Amniotic epithelial cell (primary cell): ENCODE results near the gene TLCD3A.
"Not testable (repeated sequence)": the region's sequence is repeated elsewhere in the genome, so short reads cannot be mapped to it uniquely, and the experiment has no call there.

Experiments used
- DNase-seq: peaks from one replicate; pipeline ENCODE4 v3.0.0-alpha.2; 2010; ENCODE audit warnings: low read depth

The TLCD3A gene

DNA sequence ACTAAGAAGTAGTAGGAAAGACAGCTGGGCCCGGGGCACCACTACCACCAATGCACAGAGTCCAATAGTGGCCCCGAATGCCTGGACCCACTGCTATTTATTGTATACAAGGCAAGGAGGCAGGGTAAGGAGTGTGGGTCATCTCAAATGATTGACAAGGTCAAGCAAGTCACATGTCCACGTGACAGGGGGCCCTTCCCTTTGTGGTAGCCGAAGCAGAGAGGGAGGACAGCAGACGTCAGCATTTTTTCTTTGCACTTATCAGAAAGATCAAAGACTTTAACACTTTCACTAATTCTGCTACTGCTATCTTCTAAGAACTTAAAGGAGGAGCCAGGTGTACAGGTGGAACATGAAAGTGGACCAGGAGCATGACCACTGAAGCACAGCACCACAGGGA lies 24.3 kb upstream of the TLCD3A start:
- DNase-seq = no peak

DNA sequence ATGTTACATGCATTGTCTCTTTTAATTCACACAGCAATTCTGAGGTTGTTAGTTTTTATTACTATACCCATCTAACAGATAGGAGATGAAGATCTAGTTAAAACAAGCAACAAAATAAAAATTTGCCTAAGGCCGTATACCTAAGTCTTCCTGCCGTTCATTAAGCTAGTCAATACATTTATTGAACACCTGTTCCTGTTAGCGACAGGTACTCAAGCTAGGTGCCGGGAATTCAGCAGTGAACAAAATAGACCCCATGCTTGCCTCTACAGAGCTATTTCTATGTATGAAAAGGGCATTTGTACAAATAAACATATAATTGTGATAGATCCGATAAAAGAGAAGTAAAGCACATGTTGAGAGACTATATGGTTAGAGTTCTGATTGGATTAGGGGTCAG lies 14.3 kb upstream of the TLCD3A start:
- DNase-seq = no peak

DNA sequence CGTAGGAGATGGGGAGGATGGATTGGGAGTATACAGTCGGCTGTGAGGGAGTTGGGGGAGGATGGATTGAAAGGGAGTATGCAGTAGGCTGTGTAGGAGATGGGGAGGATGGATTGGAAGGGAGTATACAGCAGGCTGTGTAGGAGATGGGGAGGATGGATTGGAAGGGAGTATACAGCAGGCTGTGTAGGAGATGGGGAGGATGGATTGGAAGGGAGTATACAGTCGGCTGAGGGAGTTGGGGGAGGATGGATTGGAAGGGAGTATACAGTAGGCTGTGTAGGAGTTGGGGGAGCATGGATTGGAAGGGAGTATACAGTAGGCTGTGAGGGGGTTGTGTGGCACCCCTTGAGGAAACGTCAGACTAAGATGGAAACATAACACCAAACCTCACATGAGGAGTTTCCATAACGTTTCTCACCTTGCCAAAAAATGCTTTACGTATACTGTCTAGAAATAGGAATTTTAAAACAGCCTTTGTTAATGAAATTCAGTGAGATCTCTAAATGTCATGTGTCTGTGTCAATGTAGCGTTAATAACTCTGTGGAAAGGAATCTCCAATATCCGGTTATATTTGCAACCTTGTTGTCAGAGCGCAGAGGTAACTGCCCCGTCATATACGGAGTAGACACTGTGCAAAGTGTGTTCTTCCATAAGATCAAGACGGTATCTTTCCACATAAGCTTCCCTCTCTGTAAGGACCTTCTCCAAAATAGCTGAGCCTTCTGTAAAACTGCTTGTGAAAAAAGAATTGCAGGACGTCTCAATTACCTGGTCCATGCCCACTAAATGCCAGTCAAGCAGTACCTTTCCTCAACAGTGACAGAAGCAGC lies 11.5 kb upstream of the TLCD3A start:
- no peak for DNase-seq

DNA sequence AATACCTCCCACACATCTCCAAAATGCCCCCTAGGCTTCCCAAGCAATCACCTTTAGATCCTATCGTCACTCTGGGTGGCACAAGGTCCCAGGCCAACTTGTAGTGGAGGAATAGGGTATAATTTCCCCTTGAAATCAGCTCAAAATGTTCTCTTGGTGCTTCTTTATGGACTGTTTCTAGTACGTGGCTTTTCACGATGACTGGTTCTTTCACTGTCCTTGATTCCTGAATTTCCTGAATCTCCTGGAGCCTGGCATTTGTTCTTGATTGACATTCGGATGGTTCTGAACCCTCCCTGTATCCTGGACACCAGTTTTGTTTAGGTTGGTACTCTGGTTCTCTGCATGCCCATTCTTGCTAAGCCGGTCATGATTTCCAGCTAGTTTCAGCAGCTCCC lies 10.9 kb upstream of the TLCD3A start:
- DNase-seq = no peak

DNA sequence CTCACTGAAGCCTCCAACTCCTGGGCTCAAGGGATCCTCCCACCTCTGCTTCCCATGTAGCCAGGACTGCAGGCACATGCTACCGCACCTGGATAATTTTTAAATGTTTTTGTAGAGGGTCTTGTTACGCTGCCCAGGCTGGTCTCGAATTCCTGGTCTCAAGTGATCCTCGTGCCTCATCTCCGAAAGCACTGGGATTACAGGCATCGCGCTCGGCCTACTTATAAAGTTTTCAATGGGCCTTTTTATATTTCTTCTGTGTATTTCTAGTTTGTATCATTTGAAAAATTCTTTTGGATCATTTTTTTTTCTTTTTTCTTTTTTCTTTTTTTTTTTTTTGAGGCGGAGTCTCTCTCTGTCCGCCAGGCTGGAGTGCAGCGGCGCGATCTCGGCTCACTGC lies 7.3 kb upstream of the TLCD3A start:
- DNase-seq = no peak

DNA sequence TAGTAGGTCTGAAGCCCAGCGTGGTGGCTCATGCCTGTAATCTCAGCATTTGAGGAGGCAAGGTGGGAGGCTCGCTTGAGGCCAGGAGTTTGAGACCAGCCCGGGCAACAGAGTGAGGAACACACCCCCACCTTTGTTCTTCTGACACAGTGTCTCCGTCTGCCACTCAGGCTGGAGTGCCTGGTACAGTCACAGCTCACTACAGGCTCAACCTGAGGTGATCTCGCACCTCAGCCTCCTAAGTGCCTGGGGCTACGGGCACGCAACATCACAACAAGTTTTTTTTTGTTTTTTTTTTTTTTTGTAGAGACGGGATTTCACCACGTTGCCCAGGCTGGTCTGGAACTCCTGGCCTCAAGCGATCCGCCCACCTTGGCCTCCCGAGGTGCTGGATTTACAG lies 6.7 kb upstream of the TLCD3A start:
- no peak for DNase-seq

DNA sequence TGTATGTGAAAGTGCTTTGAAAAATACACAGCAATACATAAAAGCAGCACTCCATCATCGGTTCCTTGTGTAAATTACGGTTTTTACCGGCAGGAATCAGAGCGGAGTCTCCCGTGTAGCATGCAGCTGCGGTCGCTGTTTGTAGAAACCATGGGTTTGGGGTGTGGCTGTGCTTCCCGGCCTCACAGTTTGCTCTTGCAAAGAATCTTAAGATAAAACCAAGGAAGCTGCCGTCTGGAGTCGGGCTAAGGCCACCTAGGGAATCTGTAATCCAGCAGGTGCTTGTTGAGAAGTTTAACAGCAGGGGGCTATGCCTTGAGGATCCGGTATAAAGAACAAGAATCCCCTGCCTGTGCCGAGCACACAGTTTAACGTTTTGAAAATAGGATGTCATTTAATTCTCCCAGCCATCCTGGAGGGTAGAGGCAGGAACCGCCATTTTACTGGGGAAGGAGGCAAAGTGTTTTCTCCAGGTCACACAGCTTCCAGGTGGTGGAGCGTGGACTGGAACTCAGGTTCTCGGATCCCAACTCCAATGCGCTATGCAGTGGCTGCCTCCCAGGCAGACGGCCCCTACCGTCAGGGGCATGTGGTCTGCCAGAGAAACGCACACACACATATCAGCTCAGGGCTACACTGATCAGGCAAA lies 6.0 kb upstream of the TLCD3A start:
- DNase-seq = peak; percentile 42

DNA sequence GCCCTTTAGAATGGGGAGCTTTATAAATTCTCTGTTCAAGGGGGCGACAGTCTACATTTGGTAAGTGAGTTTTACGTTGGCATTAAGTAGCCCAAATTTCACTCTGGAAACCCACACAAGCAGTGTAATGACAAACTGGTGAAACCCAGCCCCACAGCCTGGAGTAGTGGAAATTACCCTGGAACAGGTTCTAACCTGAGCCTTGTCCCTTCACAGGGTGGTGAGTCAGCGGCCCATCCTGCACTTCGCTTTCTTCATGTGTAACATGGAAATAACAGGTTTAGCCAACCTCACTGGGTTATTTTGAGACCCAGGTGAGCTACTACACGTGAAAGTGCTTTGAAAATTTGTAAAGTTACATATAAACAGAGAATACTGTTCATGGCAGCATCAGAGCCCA lies 3.5 kb upstream of the TLCD3A start:
- no peak for DNase-seq

DNA sequence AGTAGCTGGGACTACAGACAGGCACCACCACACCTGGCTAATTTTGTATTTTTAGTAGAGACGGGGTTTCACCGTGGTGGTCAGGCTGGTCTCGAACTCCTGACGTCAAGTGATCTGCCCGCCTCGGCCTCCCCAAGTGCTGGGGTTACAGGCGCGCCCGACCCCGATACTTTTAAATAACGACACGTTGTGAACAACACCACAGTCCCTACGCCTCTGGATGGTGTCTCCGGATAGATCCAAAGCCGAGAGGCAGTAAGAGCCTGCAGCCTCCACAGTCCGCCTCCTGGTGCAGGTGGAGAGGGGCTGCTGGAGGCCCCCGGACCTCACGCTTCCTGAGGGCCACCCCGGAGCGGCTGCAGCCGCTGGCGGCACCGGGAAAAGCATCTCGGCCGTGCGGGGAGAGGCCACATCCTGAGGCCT lies 741 bp upstream of the TLCD3A start:
- no peak for DNase-seq

DNA sequence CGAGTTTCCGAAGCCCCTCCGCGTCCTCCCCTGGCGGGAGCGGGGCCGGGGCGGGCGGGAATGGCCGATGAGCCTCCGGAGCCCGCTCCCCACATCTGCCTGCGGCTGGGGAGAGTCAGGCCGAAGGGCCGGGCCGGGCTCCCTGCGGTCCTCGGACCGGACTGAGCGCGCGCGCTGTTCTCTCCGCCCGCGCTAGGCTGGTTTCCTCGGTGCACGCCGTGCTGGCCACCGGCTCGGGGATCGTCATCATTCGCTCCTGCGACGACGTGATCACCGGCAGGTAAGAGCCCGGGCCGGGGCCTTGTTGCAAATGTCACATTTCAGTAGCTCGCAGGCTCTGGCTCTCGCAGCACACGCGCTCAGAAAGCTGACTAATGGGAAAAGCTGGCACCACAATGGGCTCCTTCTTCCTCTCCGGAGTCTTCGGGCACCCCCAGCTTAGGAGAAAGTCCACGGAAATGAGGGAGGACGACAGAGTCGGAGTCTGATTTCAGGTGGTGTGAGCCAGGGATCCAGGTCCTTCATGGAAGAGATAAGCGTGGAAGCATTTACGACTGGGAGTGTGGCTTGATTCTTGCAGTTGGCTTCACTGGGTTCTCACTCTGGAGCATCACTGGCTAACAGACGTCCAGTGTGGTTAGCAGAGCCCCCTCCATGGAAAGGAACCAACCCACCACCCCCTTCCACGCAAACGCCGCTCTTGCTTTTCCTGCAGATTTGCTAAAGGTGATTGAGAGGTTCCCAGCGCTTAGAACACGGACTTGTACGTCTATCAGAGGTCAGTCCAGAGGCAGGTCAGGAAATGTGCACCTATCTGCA lies 715 bp downstream of the TLCD3A start:
- DNase-seq = peak; percentile 27

DNA sequence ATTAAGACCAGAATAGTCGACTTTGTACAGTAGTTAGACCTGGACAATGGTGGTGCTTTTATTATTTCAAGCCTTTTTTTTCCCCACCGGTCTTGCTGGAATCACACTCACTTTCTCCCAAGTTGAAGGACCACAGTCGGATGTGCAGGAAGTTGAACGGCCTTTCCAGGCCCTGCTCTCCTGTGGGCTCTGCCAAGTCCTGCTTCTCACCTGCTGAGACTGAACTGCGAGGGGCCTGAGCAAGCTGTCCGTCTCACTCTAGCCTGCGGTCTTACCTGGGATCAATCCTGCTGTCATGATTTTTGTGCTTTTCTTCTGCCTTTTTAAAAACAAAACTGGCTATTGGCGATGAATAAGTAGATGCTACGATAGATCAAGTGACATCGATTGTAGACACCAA lies 1.3 kb downstream of the TLCD3A start:
- DNase-seq = no peak

DNA sequence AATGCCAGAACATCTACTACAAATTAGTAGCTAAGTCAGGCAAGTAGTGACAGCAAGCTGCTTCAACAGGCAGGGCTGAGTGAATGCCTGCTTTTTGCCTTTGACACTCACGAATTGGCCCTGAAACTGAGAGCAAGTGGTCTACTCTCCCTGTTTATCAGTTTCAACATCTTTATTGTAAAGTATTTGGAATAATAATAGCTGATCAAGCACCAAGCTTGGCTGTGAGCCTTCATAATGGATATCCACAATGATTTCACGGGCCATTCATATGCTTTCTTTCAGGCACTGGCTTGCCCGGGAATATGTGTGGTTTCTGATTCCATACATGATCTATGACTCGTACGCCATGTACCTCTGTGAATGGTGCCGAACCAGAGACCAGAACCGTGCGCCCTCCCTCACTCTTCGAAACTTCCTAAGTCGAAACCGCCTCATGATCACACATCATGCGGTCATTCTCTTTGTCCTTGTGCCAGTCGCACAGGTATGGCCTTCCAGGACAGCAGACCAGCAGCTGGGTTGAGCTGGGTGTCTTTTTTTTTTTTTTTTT lies 5.2 kb downstream of the TLCD3A start:
- DNase-seq = no peak

DNA sequence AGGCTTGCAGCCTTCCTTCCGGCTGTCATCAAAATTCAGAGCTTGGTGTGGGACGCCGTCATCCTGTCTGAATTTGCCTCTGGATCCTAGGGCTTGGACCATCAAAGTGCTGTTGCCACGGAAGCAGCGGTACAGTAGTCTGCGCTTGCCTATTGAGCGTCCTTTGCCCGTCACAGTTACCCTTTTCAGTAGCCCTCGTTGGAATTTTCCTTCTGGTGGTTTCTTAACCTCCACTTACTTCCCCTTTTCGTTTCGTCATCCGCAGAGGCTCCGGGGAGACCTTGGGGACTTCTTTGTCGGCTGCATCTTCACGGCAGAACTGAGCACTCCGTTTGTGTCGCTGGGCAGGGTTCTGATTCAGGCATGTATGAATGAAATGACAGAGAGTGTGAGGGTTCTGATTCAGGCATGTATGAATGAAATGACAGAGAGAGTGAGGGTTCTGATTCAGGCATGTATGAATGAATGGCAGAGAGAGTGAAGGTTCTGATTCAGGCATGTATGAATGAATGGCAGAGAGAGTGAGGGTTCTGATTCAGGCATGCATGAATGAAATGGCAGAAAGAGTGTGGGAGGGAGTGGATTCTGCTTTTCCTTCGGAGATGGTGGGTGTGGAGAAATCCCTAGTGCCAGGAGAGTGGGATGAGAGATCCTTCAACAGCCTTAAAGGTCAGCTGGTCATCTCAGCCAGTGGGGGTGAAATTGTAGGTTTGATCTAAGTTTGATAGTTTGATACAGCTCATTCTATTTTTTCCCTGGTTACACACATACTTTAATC lies 8.0 kb downstream of the TLCD3A start:
- no peak for DNase-seq

DNA sequence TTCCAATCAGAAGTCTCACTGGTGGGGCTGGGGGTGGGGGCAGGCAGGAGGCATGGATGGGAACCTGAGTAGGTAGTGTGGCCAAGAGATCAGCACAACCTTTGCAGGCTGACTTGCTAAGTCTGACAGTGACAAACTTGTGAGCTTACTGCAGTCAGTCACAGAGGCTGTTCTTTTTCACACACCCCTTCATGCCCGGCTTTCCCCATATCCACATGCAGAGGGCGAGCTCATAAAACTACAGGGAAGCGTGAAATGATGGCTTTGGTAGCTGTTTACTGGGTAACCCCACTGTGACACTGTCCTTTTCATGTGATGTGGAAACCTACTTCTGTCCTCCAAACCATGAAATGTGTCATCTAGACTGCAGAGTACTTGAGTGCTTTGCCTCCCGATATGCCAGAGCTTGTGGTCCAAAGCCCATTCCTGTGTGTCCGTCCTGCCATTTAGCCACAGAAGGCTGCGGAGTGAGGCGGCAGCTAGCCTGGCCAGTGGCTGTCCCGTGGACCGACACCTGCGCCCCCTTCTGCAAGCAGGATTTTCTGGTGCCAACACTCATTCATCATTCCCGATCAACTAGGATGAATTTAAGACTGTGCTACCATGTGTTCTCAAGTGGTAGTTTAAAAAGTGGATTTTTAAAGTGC lies 9.9 kb downstream of the TLCD3A start:
- DNase-seq = no peak

DNA sequence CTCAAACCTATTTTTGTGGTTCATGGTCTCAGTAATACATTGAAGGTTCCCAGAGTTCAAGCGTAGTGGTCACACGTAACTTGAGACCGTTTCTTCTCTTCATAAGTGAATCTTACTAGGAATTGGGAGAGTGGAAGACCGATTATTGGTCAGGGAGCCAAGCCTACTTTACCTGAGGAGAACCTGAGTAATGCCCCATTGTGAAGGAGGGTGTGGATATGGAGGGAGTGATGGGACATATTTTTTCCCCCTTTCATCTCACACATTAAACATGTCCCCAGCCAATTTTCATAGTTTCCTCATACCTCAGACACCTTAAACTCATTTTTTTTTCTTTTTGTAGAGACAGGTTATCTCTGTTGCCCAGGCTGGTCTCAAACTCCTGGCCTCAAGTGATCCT lies 10.7 kb downstream of the TLCD3A start:
- DNase-seq = no peak

DNA sequence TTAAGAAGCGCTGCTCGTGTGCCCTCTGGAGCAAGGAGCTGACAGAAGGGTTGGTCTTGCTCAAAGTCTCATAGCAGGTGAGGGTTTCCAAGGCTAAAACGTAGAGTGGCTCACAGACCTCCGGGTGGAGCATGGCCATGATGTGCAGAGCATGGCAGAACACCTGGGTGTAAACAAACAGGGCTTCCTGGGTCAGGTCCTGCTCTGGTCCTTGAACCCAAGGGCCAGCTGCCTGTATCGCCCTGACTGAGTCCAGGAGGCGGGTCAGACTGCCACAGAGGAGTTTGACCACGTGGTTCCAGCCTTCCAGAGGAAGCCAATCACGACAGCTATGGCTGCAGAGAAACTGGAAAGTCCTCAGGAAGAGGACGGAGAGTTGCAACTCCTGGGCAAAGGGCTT lies 12.5 kb downstream of the TLCD3A start:
- no peak for DNase-seq

DNA sequence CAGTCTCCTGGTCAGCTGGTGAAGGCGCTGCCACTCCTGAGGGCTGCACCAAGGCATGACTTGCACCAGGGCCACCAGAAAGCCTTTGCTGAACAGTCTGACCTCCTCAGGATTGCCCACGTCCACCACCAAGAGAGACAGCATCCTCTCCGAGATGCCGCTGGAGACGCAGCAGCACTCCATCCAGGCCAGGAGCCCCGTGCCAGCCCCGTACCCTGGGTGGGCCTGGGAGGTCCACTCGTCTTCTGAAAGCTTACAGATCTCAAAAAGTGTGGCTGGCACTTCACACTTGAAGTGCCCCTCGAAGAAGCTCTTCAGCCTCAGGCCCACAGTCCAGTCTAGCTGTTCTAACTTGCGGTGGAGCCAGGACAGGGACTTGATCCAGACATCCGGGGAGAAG lies 13.0 kb downstream of the TLCD3A start:
- no peak for DNase-seq

DNA sequence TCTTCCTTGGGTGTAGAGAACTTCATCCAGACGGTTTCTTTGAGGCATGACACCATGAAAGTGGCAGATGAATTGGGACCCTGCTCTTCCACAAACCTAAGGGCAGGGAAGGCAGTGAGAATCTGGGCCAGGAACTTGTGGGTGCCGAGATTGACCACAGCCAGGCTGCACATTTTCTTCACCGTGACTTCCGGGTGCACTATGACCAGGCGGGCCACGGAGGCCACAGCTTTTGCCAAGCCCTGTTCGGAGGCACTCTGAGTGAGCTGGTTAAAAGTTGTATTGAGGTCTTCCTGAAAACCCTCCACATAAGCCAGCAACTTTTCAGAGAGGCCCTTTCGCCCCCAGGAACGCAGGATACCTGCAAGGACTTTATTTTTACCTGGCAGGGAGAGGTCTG lies 13.8 kb downstream of the TLCD3A start:
- DNase-seq = no peak

DNA sequence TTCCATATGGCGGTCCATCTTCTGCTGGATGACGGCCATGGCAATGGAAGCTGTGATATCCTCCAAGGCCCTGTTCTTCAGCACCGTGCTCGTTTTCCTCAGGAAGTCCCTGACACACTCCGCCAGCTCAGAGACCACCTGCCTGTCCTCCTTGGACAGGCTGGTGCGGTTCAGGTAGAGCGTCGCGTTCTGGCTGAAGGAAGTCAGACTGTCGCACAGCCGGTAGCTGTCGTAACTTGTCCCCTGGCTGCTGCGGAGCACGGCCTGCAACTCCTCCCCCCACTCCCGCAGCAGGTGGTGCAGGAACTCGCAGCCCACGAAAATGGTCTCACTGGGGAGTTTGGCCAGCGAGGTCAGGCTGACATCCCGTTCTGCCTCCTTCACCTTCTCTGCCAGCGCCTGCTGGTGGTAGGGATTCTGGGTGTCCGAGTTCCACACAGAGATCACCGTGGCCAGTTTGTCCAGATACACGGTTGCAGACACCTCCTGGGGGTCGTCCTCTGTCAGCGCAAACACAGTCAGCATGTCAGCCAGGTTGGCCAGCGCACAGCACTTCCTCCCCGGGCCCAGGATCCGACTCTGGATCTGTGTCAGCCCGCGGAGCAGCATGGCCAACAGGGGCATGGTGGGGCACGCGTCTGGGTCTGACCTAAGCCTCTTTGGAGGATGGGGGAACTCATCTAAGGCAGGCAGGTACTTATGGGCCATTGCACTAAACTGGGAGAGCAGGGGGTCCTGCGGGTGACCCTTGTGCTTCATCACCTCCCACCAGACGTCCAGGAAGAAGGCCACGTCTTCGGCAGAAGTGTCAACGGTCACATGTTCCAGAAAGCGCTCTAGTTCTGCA lies 14.6 kb downstream of the TLCD3A start:
- DNase-seq = no peak

DNA sequence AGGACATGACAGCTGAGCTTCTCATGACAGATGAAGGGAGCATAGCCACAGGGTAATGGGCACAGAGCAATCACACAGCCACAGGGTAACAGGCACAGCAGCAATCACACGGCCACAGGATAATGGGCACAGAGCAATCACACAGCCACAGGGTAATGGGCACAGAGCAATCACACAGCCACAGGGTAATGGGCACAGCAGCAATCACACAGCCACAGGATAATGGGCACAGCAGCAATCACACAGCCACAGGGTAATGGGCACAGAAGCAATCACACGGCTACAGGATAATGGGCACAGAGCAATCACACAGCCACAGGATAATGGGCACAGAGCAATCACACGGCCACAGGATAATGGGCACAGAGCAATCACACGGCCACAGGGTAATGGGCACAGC lies 16.2 kb downstream of the TLCD3A start:
- not testable (repeated sequence) for DNase-seq
